Effector memory CD4-positive, alpha-beta T cell (primary cell): ENCODE measurements around the gene SCYGR1.
"Not testable (repeated sequence)": the region's sequence is repeated elsewhere in the genome, so short reads cannot be mapped to it uniquely, and the experiment has no call there.

Source experiments
- DNase-seq, 3 donors: peaks; one replicate each; pipeline ENCODE4 v3.0.0-alpha.2; 2020
- H3K27ac ChIP-seq: 2 replicates; pipeline ENCODE4 v1.7.0; 2013; ENCODE audit warnings: mild to moderate bottlenecking, low read length, moderate library complexity; ENCODE audit not compliant: insufficient read depth, poor library complexity, severe bottlenecking
- H3K27me3 ChIP-seq: replicated peaks from 2 replicates; pipeline ENCODE4 v1.7.0; 2013; ENCODE audit warnings: mild to moderate bottlenecking, low read length; ENCODE audit not compliant: insufficient read depth, control insufficient read depth, poor library complexity, severe bottlenecking
- H3K36me3 ChIP-seq: 2 replicates; pipeline ENCODE4 v1.7.0; 2013; ENCODE audit warnings: mild to moderate bottlenecking, low read length, moderate library complexity; ENCODE audit not compliant: control insufficient read depth, insufficient read depth
- H3K4me1 ChIP-seq: 2 replicates; pipeline ENCODE4 v1.7.0; 2013; ENCODE audit warnings: low read length, mild to moderate bottlenecking; ENCODE audit not compliant: control insufficient read depth, insufficient read depth, poor library complexity, severe bottlenecking
- H3K4me3 ChIP-seq: 2 replicates; pipeline ENCODE4 v1.7.0; 2013; ENCODE audit warnings: low read length, low read depth, mild to moderate bottlenecking; ENCODE audit not compliant: insufficient read depth, poor library complexity, severe bottlenecking
- H3K9me3 ChIP-seq: 2 replicates; pipeline ENCODE4 v1.7.0; 2013; ENCODE audit warnings: mild to moderate bottlenecking, low read length, moderate library complexity; ENCODE audit not compliant: control insufficient read depth

Gene SCYGR1

DNA sequence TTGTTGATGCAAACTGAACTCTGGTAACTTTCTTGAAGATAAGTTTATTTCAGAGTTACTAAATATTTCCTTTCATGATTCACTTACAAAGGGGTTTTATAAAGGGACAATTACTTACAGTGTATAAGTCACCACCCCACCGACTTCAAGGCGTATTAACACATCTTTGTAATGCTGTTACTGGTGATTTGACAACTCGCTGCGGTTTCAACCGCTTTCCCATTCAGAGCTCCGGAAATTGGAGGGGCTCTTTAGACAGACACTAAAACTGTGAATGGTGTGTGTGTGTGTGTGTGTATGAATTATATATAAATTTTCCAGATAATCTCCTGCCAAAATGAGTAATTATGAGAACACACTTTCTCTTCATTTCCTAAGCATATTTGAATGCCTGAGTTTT lies 13.6 kb downstream of the SCYGR1 start:
- DNase-seq = no peak
- Histone ChIP-seq H3K36me3 (no peaks in the 10 kb centered on the region), H3K27me3 (no peaks in the 10 kb centered on the region), H3K27ac (no peak overlapping the region), H3K4me3 (no peak overlapping the region), H3K9me3 (no peaks in the 10 kb centered on the region), H3K4me1 (no peaks in the 10 kb centered on the region)

DNA sequence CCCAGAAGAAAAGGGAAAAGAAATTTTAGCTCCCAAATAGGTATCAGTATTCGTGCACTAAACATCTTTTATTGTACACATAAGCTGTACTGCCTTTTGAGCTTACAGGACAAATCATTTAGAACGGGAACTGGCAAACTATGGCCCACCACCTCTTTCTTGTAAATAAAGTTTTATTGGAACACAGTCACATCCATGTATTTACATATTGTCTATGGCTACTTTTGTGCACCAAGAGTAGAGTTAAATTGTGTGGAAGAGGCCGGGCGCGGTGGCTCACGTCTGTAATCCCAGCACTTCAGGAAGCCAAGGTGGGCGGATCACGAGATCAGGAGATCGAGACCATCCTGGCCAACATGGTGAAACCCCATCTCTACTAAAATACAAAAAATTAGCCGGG lies 14.4 kb downstream of the SCYGR1 start:
- Histone ChIP-seq H3K27me3 (no peaks in the 10 kb centered on the region), H3K27ac (no peak overlapping the region), H3K9me3 (no peaks in the 10 kb centered on the region), H3K4me1 (no peaks in the 10 kb centered on the region), H3K4me3 (no peak overlapping the region), H3K36me3 (no peaks in the 10 kb centered on the region)
- DNase-seq = no peak

DNA sequence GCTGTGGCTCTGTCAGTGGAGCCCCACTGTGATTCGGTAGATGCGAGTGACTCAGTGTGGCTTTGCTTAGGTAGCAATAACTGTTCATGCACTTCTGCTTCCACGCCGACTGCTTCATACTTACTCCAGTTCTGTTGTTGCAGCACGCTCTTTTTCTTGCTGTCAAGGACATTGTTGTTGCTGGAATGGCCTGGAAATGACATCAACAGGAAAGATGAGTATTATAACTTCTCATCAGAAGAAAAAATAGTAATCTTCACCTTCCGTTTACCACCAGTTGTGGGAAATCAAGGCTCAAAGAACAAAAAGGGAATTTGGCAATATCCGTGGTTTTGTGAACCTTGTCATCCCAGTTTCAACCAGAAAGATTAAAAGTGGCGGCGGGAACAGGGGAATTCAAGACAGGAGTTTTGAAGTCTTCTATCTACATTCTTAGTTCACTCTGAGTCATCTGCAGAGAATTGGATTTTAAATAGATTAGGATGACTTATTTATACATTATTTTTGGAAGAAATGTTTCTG lies 16.9 kb downstream of the SCYGR1 start:
- no peaks in the 10 kb centered on the region for H3K9me3 ChIP-seq
- no peak for DNase-seq
- no peaks in the 10 kb centered on the region for H3K27me3 ChIP-seq
- no peak overlapping the region for H3K27ac ChIP-seq
- no peaks in the 10 kb centered on the region for H3K4me1 ChIP-seq
- no peak overlapping the region for H3K4me3 ChIP-seq
- no peaks in the 10 kb centered on the region for H3K36me3 ChIP-seq

DNA sequence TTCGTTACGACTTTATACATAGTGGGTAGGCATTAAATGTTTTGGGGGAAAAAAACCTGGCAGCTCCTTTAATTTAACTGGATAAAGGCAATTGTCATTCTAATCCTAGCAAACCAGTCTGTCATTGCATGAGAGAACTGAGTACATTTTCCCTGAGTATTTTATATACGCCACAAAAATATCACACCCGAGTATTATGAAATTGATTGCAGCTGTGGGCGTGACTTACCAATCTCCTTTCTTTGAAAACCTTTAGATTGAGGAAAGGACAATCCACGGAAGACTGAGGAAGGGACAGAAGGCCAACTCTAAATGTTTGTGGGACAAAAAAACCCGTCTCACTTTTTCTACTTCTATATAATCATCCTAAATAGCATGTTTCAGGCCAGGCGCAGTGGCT lies 17.7 kb downstream of the SCYGR1 start:
- no peaks in the 10 kb centered on the region for H3K4me1 ChIP-seq
- no peak overlapping the region for H3K4me3 ChIP-seq
- no peaks in the 10 kb centered on the region for H3K36me3 ChIP-seq
- H3K27ac ChIP-seq = no peak overlapping the region
- H3K9me3 ChIP-seq = no peaks in the 10 kb centered on the region
- no peak for DNase-seq
- no peaks in the 10 kb centered on the region for H3K27me3 ChIP-seq

DNA sequence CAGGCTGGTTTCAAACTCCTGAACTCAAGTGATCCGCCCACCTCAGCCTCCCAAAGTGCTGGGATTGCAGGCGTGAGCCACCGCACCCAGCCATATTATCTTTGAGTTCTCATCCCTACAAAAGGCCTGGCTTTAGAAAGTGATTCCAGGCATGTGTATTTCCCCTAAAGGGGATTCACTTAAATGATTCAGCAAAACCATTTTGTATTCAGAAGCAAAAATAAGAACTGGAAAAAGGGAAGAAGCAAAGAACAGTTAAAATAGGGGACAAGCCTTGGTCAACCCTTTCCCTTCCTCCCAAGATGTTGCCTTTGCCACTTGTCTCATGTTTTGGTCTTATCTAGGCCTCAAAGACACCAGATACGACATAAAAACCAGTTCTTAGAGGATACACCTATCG lies 19.2 kb downstream of the SCYGR1 start:
- Histone ChIP-seq H3K27ac (no peak overlapping the region), H3K27me3 (no peaks in the 10 kb centered on the region), H3K4me3 (no peak overlapping the region), H3K9me3 (no peaks in the 10 kb centered on the region), H3K4me1 (no peaks in the 10 kb centered on the region), H3K36me3 (no peaks in the 10 kb centered on the region)
- DNase-seq = no peak

DNA sequence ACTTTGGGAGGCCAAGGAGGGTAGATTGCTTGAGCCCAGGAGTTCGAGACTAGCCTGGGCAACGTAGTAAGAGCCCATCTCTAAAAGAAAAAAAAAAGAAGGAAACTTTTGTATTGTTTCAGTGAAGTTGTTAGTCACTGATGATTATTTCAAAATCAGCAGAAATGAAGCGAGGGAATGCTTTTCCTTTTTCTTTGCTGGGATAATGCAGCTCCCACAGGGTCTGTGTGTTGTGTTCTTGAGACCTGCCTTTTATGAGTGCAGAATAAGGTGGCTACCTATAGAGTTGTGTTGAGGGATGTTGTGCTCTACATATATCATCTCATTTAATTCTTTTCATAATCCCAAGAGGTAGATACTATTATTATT lies 20.3 kb downstream of the SCYGR1 start:
- Histone ChIP-seq H3K4me3 (no peak overlapping the region), H3K36me3 (no peaks in the 10 kb centered on the region), H3K4me1 (no peaks in the 10 kb centered on the region), H3K27ac (no peak overlapping the region), H3K27me3 (no peaks in the 10 kb centered on the region), H3K9me3 (no peaks in the 10 kb centered on the region)
- no peak for DNase-seq

DNA sequence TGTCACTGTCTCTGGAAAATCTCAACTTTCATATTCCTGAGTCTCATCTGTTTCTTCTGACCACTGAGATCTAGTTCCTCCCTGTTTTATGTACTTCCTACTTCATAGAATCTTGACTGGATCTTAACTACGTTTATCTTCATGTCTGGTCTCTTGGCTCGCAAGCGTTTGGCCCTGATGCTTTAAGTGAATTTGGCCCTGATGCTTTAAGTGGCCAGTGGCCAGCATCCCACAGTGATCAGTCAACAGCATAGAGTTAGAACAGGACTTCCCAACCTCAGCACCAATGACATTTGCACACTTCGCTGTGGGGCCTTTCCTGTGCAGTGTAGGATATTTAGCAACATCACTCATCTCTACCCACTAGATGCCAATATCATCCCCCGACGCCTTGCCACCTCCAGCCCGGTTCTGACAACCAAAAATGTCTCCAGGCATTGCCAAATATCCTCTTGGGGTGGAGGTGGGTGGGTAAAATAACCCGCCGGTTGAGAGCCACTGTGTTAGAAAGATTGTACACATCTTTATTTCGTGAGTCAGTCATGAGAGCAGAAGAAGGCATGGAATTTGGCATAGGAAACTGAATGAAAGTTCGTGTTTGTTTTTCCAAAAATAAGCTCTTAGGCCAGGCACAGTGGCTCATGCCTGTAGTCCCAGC lies 20.9 kb downstream of the SCYGR1 start:
- Histone ChIP-seq H3K27ac (no peak overlapping the region), H3K4me3 (no peak overlapping the region), H3K9me3 (no peaks in the 10 kb centered on the region), H3K27me3 (no peaks in the 10 kb centered on the region), H3K36me3 (no peaks in the 10 kb centered on the region), H3K4me1 (no peaks in the 10 kb centered on the region)
- DNase-seq = no peak

DNA sequence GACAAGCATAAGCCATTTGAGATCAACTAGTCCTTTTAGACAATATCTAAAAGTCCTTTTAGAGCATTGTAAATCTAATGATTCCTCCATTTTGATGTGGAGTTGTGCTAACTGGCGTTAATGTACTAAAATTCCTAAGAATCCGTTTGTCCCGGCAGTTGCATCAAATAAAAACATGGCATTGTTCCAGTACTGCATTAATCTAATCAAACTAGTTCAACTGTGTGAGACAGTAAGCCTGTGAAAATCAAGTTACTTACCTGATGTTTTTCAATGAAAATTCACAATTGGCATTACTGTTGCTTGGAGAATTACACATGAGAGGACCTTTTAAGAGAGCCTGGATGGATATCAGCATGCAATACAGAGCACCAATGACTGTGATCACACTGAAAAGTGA lies 21.9 kb downstream of the SCYGR1 start:
- DNase-seq = no peak
- no peaks in the 10 kb centered on the region for H3K9me3 ChIP-seq
- H3K36me3 ChIP-seq = no peaks in the 10 kb centered on the region
- H3K27me3 ChIP-seq = no peaks in the 10 kb centered on the region
- H3K4me3 ChIP-seq = no peak overlapping the region
- H3K27ac ChIP-seq = no peak overlapping the region
- H3K4me1 ChIP-seq = no peaks in the 10 kb centered on the region

DNA sequence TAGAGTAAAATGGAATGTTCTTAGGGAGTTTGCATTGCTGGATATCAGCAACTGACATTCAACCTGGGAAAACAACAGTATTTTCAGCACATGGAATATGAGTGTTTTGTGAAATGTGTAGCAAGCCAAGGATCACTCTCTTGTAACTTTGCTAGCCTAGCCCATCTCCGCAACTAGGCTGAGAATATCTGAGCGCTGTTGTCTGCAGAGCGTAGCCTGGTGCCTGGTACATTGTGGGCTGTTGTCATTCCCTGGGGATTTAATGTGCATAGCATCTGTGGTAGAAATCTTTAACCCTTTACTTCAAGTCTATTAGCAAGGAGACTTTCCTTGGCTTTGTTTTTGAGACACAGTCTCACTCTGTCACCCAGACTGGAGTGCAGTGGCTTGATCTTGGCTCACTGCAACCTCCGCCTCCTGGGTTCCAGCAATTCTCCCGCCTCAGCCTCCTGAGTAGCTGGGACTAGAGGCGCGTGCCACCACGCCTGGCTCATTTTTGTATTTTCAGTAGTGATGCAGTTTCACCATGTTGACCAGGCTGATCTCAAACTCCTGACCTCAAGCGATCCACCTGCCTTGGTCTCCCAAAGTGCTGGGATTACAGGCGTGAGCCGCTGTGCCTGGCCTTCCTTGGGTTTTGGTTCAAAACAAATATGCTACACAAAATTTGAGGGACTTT lies 23.0 kb downstream of the SCYGR1 start:
- not testable (repeated sequence) for H3K27ac ChIP-seq, H3K4me1 ChIP-seq, H3K9me3 ChIP-seq, H3K36me3 ChIP-seq, DNase-seq, H3K27me3 ChIP-seq, H3K4me3 ChIP-seq

DNA sequence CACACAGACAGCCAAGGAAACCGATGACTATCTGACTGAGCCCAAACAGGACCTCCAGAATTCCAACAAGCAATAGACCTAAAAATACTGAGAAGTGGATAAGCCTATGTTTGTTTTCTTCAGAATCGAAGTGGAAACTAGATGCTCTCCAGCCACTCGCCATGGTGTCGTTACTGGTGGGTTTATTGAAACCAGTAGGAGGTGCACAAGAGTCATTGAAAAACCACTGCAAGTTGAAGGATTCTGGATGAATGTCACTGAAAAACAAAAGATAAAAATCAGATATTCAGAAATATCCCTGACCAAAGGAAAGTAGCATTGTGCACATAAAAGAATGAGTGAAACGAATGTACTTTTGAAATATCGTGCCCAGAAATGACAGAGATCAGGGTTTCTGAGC lies 24.0 kb downstream of the SCYGR1 start:
- no peak overlapping the region for H3K4me3 ChIP-seq
- H3K9me3 ChIP-seq = no peaks in the 10 kb centered on the region
- no peak overlapping the region for H3K27ac ChIP-seq
- DNase-seq = no peak
- H3K36me3 ChIP-seq = no peaks in the 10 kb centered on the region
- H3K4me1 ChIP-seq = no peaks in the 10 kb centered on the region
- H3K27me3 ChIP-seq = no peaks in the 10 kb centered on the region
